GM21515 (cell line): ENCODE data around the gene HHAT.
"Not testable (repeated sequence)": the region's sequence is repeated elsewhere in the genome, so short reads cannot be mapped to it uniquely, and the experiment has no call there.

Experiments used
- ATAC-seq: cut with Tn5 transposase; IDR thresholded peaks from one replicate; pipeline ENCODE4 v1.9.1; 2021; ENCODE audit not compliant: unreplicated experiment

The HHAT gene

GRCh38 chr1:210385228-210385627 lies 56.5 kb downstream of the HHAT start:
- no peak for ATAC-seq

GRCh38 chr1:210394281-210394821 lies 65.6 kb downstream of the HHAT start:
- no peak for ATAC-seq

GRCh38 chr1:210396541-210396940 lies 67.8 kb downstream of the HHAT start:
- no peak for ATAC-seq

- no peak for ATAC-seq
These were observed 68.5 kb downstream of the HHAT start for GRCh38 chr1:210397252-210397651.

GRCh38 chr1:210397681-210398080 lies 69.0 kb downstream of the HHAT start:
- no peak for ATAC-seq

- ATAC-seq = no peak
These were observed 69.8 kb downstream of the HHAT start for GRCh38 chr1:210398466-210398865.

- peak; percentile 95 for ATAC-seq
These were observed 71.5 kb downstream of the HHAT start for GRCh38 chr1:210400043-210400840.

GRCh38 chr1:210402560-210402959 lies 73.9 kb downstream of the HHAT start:
- ATAC-seq = no peak

- no peak for ATAC-seq
These were observed 76.6 kb downstream of the HHAT start for GRCh38 chr1:210405316-210405715.

GRCh38 chr1:210406341-210406740 lies 77.6 kb downstream of the HHAT start:
- ATAC-seq = not testable (repeated sequence)

GRCh38 chr1:210407207-210407886 lies 78.6 kb downstream of the HHAT start:
- ATAC-seq = peak; percentile 69

GRCh38 chr1:210407887-210408252 lies 79.2 kb downstream of the HHAT start:
- no peak for ATAC-seq

- ATAC-seq = no peak
These were observed 83.5 kb downstream of the HHAT start for GRCh38 chr1:210412240-210412639.

- no peak for ATAC-seq
These were observed 85.2 kb downstream of the HHAT start for GRCh38 chr1:210413951-210414350.

- ATAC-seq = no peak
These were observed 87.2 kb downstream of the HHAT start for GRCh38 chr1:210415846-210416448.

- ATAC-seq = no peak
These were observed 88.0 kb downstream of the HHAT start for GRCh38 chr1:210416681-210417080.

GRCh38 chr1:210417881-210418280 lies 89.2 kb downstream of the HHAT start:
- ATAC-seq = no peak

GRCh38 chr1:210418863-210419650 lies 90.4 kb downstream of the HHAT start:
- no peak for ATAC-seq

- ATAC-seq = not testable (repeated sequence)
These were observed 98.0 kb downstream of the HHAT start for GRCh38 chr1:210426696-210427095.

- ATAC-seq = no peak
These were observed 100.0 kb downstream of the HHAT start for GRCh38 chr1:210428696-210429095.

- ATAC-seq = no peak
These were observed 105.5 kb downstream of the HHAT start for GRCh38 chr1:210434223-210434622.
